GM18508 (cell line): ENCODE measurements around the gene AP5Z1.

Source experiments
- ATAC-seq: cut with Tn5 transposase; IDR thresholded peaks from one replicate; pipeline ENCODE4 v1.9.1; 2021; ENCODE audit warnings: moderate number of reproducible peaks; ENCODE audit not compliant: insufficient read depth, unreplicated experiment

Gene AP5Z1

GRCh38 chr7:4836206-4836661, 60.8 kb downstream of the AP5Z1 start:
- ATAC-seq: no peak

- no peak for ATAC-seq
These were observed 61.8 kb downstream of the AP5Z1 start for GRCh38 chr7:4837041-4837802.

- no peak for ATAC-seq
These were observed 62.6 kb downstream of the AP5Z1 start for GRCh38 chr7:4837803-4838625.

GRCh38 chr7:4838626-4839334, 63.4 kb downstream of the AP5Z1 start:
- ATAC-seq: no peak

GRCh38 chr7:4840079-4840501, 64.7 kb downstream of the AP5Z1 start:
- ATAC-seq: no peak
